H9 (cell line): ENCODE measurements around the gene OLIG1. TPM values are rescaled to one million over a fixed set of nuclear protein-coding genes. Genes with fewer than 3 reads are reported as not detected.

Source experiments
- DNase-seq: peaks from one replicate; pipeline ENCODE4 v3.0.0-alpha.2; 2017
- H2AFZ ChIP-seq: one replicate; pipeline ENCODE4 v1.6.1; 2013; ENCODE audit warnings: mild to moderate bottlenecking, low read length, control low read depth, moderate library complexity
- H2AK5ac ChIP-seq: 2 replicates; pipeline ENCODE4 v1.6.1; 2013; ENCODE audit warnings: low read length, control low read depth, mixed read lengths; ENCODE audit not compliant: insufficient read length
- H2BK120ac ChIP-seq: one replicate; pipeline ENCODE4 v1.6.1; 2013; ENCODE audit warnings: low read depth, mild to moderate bottlenecking, low read length, control low read depth, inconsistent platforms; ENCODE audit not compliant: poor library complexity, severe bottlenecking
- H2BK12ac ChIP-seq: 2 replicates; pipeline ENCODE4 v1.6.1; 2013; ENCODE audit warnings: low read length, control low read depth, mixed read lengths, low read depth; ENCODE audit not compliant: insufficient read length
- H2BK15ac ChIP-seq: 2 replicates; pipeline ENCODE4 v1.6.1; 2013; ENCODE audit warnings: low read depth, low read length, control low read depth
- H2BK20ac ChIP-seq: one replicate; pipeline ENCODE4 v1.6.1; 2013; ENCODE audit warnings: low read depth, mild to moderate bottlenecking, low read length, control low read depth, inconsistent platforms; ENCODE audit not compliant: poor library complexity, severe bottlenecking
- H2BK5ac ChIP-seq: 2 replicates; pipeline ENCODE4 v1.6.1; 2013; ENCODE audit warnings: low read length, control low read depth, mixed read lengths; ENCODE audit not compliant: insufficient read length
- H3K14ac ChIP-seq: 2 replicates; pipeline ENCODE4 v1.6.1; 2013; ENCODE audit warnings: low read length, control low read depth; ENCODE audit not compliant: insufficient read depth
- H3K18ac ChIP-seq: 2 replicates; pipeline ENCODE4 v1.6.1; 2013; ENCODE audit warnings: low read depth, mild to moderate bottlenecking, mixed read lengths, low read length, control low read depth; ENCODE audit not compliant: insufficient read length
- H3K23ac ChIP-seq: 2 replicates; pipeline ENCODE4 v1.6.1; 2013; ENCODE audit warnings: low read length, control low read depth, mixed read lengths, low read depth; ENCODE audit not compliant: insufficient read length
- H3K23me2 ChIP-seq: 2 replicates; pipeline ENCODE4 v1.6.1; 2013; ENCODE audit warnings: low read depth, mild to moderate bottlenecking, mixed read lengths, low read length, control low read depth; ENCODE audit not compliant: insufficient read length, poor library complexity, severe bottlenecking
- H3K27ac ChIP-seq: 2 replicates; pipeline ENCODE4 v1.5.1; 2013; ENCODE audit warnings: low read length, control low read depth, mixed read lengths, low read depth; ENCODE audit not compliant: insufficient read length
- H3K27me3 ChIP-seq: 2 replicates; pipeline ENCODE4 v1.6.1; 2013; ENCODE audit warnings: low read length, control low read depth, inconsistent platforms; ENCODE audit not compliant: insufficient read depth
- H3K4ac ChIP-seq: 2 replicates; pipeline ENCODE4 v1.6.1; 2013; ENCODE audit warnings: low read depth, mild to moderate bottlenecking, control low read depth, inconsistent platforms, low read length, moderate library complexity
- H3K4me1 ChIP-seq: 2 replicates; pipeline ENCODE4 v1.6.1; 2013; ENCODE audit warnings: low read length, control low read depth, inconsistent platforms; ENCODE audit not compliant: insufficient read depth
- H3K4me2 ChIP-seq: 2 replicates; pipeline ENCODE4 v1.6.1; 2013; ENCODE audit warnings: low read length, control low read depth, mixed read lengths; ENCODE audit not compliant: insufficient read length, insufficient read depth
- H3K56ac ChIP-seq: 2 replicates; pipeline ENCODE4 v1.6.1; 2013; ENCODE audit warnings: low read depth, mild to moderate bottlenecking, mixed read lengths, low read length, control low read depth; ENCODE audit not compliant: insufficient read length
- H3K79me1 ChIP-seq: 2 replicates; pipeline ENCODE4 v1.6.1; 2013; ENCODE audit warnings: low read depth, mild to moderate bottlenecking, moderate library complexity, low read length, control low read depth, inconsistent platforms; ENCODE audit not compliant: insufficient read depth, poor library complexity, severe bottlenecking
- H3K79me2 ChIP-seq: 2 replicates; pipeline ENCODE4 v1.6.1; 2013; ENCODE audit warnings: low read length, control low read depth, inconsistent platforms; ENCODE audit not compliant: insufficient read depth
- H3K9ac ChIP-seq: 2 replicates; pipeline ENCODE4 v1.6.1; 2013; ENCODE audit warnings: low read length, control low read depth, mixed read lengths; ENCODE audit not compliant: insufficient read length; ENCODE audit errors: extremely low read depth
- H3K9me3 ChIP-seq: one replicate; pipeline ENCODE4 v1.6.1; 2013; ENCODE audit warnings: low read depth, low read length, inconsistent platforms; ENCODE audit not compliant: control insufficient read depth
- H3T11ph ChIP-seq: one replicate; pipeline ENCODE4 v1.6.1; 2013; ENCODE audit warnings: mild to moderate bottlenecking, low read length, control low read depth, inconsistent platforms
- H4K20me1 ChIP-seq: one replicate; pipeline ENCODE4 v1.6.1; 2013; ENCODE audit not compliant: control insufficient read depth, insufficient read length, insufficient read depth
- H4K5ac ChIP-seq: 2 replicates; pipeline ENCODE4 v1.6.1; 2013; ENCODE audit warnings: low read depth, mild to moderate bottlenecking, mixed read lengths, low read length, control low read depth; ENCODE audit not compliant: insufficient read length
- H4K8ac ChIP-seq: replicated peaks from 2 replicates; pipeline ENCODE4 v1.6.1; 2013; ENCODE audit warnings: low read length, control low read depth, mixed read lengths, low read depth; ENCODE audit not compliant: insufficient read length
- H4K91ac ChIP-seq: 2 replicates; pipeline ENCODE4 v1.6.1; 2013; ENCODE audit warnings: low read depth, mild to moderate bottlenecking, moderate library complexity, mixed read lengths, low read length, control low read depth; ENCODE audit not compliant: insufficient read length
- H3K27ac Mint-ChIP-seq, 3 experiments: 2 replicates in 2 of 3; 3 replicates in 1 of 3; pipeline ENCODE4 v1.8.0; 2020 to 2021; ENCODE audit warnings: mixed read lengths in 3 of 3, mild to moderate bottlenecking in 1 of 3, moderate library complexity in 1 of 3
- H3K27me3 Mint-ChIP-seq: 2 replicates; pipeline ENCODE4 v1.8.0; 2021; ENCODE audit warnings: low read depth, mild to moderate bottlenecking, moderate library complexity, mixed read lengths
- H3K36me3 Mint-ChIP-seq, 3 experiments: 2 replicates in 2 of 3; 3 replicates in 1 of 3; pipeline ENCODE4 v1.8.0; 2020 to 2021; ENCODE audit warnings: low read depth in 3 of 3, mixed read lengths in 3 of 3; ENCODE audit not compliant: insufficient read depth in 1 of 3
- H3K4me1 Mint-ChIP-seq, 2 experiments: 2 replicates each; pipeline ENCODE4 v1.8.0; 2020; ENCODE audit warnings: mixed read lengths in 2 of 2
- H3K4me3 Mint-ChIP-seq, 2 experiments: 2 replicates in 1 of 2; 3 replicates in 1 of 2; pipeline ENCODE4 v1.8.0; 2020 to 2021; ENCODE audit warnings: mild to moderate bottlenecking in 2 of 2, mixed read lengths in 2 of 2, moderate library complexity in 1 of 2
- H3K9me3 Mint-ChIP-seq, 2 experiments: 2 replicates in 1 of 2; 3 replicates in 1 of 2; pipeline ENCODE4 v1.8.0; 2020; ENCODE audit warnings: mild to moderate bottlenecking in 2 of 2, mixed read lengths in 2 of 2, moderate library complexity in 1 of 2
- WGBS: extraction: QIAGEN DNeasy Blood & Tissue Kit; methylation state at CpG from one replicate; pipeline ENCODE4 v1.1.7; 2013; ENCODE audit warnings: missing lambda C conversion rate, low lambda C conversion rate, mixed read lengths; ENCODE audit not compliant: insufficient read length; ENCODE audit errors: extremely low coverage; 5-methylcytosine and 5-hydroxymethylcytosine counted together
- total RNA-seq: library from RNA; stranded (reverse); gene quantifications from 2 replicates; pipeline ENCODE4 v1.2.1, GENCODE V29; 2021
- TF ChIP-seq, protein P1 (sequence below): fragments of 200-600 bp; sonication (generic); conservative IDR thresholded peaks from 3 replicates; pipeline ENCODE4 v1.8.0; 2021; ENCODE audit warnings: antibody characterized with exemption, mild to moderate bottlenecking

Gene OLIG1
- total RNA-seq, 1 experiment from 2014 or later, result 0.31 TPM

DNA sequence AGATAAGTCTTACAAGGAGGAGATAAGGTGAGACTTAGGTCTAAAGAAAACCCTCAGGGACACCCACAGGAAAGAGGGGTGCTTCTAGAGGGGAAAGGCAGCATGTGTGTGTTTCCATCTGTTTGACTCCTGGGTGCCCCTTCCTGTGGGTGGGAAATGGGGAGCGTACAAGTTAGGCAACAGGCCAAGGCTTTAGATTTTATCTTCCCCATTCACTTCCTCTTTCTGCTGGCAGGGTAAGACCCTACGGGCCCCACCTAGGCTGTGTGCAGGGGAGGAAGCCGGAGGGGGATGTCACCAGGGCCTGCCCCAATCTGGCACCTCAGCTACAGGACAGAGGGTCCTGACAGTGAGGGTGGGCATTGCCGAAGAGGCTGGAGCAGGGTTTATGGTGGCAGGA lies 2.5 kb upstream of the OLIG1 start:
- TF ChIP-seq, protein P1, sequence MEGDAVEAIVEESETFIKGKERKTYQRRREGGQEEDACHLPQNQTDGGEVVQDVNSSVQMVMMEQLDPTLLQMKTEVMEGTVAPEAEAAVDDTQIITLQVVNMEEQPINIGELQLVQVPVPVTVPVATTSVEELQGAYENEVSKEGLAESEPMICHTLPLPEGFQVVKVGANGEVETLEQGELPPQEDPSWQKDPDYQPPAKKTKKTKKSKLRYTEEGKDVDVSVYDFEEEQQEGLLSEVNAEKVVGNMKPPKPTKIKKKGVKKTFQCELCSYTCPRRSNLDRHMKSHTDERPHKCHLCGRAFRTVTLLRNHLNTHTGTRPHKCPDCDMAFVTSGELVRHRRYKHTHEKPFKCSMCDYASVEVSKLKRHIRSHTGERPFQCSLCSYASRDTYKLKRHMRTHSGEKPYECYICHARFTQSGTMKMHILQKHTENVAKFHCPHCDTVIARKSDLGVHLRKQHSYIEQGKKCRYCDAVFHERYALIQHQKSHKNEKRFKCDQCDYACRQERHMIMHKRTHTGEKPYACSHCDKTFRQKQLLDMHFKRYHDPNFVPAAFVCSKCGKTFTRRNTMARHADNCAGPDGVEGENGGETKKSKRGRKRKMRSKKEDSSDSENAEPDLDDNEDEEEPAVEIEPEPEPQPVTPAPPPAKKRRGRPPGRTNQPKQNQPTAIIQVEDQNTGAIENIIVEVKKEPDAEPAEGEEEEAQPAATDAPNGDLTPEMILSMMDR, result no peak
- Histone ChIP-seq H2BK15ac (no peak overlapping the region), H2BK12ac (no peak overlapping the region), H3K4me2 (no peak overlapping the region), H3K23ac (no peak overlapping the region), H3K4ac (no peak overlapping the region), H3K23me2 (peaks cover 12% of the 10 kb centered on the region), H3K9me3 (no peaks in the 10 kb centered on the region), H3T11ph (no peak overlapping the region), H4K91ac (no peak overlapping the region), H4K5ac (no peak overlapping the region), H3K56ac (no peak overlapping the region), H4K8ac (no peak overlapping the region), H4K20me1 (no peaks in the 10 kb centered on the region), H2BK5ac (no peak overlapping the region), H3K79me1 (no peaks in the 10 kb centered on the region), H3K18ac (no peak overlapping the region), H3K14ac (no peak overlapping the region), H2BK120ac (no peak overlapping the region), H3K4me1 (no peaks in the 10 kb centered on the region; the same call in 1 of the 2 replicates), H2BK20ac (no peak overlapping the region), H2AFZ (no peak overlapping the region), H3K27me3 (peaks cover 52% of the 10 kb centered on the region), H3K79me2 (no peaks in the 10 kb centered on the region), H2AK5ac (no peak overlapping the region), H3K9ac (no peak overlapping the region), H3K27ac (no peak overlapping the region)
- peaks cover 0 to 4% (median 0%) of the 10 kb centered on the region in 3 experiments; a peak in 1 of 7 replicates for H3K36me3 Mint-ChIP-seq
- H3K27me3 Mint-ChIP-seq, result peaks cover 91% of the 10 kb centered on the region
- no peak overlapping the region for H3K27ac Mint-ChIP-seq
- DNase-seq, result no peak
- no peak overlapping the region for H3K4me3 Mint-ChIP-seq
- H3K4me1 Mint-ChIP-seq, result peaks cover 22 to 29% of the 10 kb centered on the region in 2 experiments
- WGBS, result no CpG with 5 or more reads among the region's 4 CpGs
- peaks cover 8 to 12% of the 10 kb centered on the region in 2 experiments for H3K9me3 Mint-ChIP-seq
